HG03521 (cell line): ENCODE results near the gene DUSP22.

Experiments
- ATAC-seq: cut with Tn5 transposase; IDR thresholded peaks from one replicate; pipeline ENCODE4 v1.9.1; 2021; ENCODE audit warnings: mild to moderate bottlenecking, moderate library complexity; ENCODE audit not compliant: unreplicated experiment

The DUSP22 gene

GRCh38 chr6:349491-349921, 57.2 kb downstream of the DUSP22 start:
- ATAC-seq, result no peak

- ATAC-seq, result no peak
Observed at GRCh38 chr6:350371-350770, 58.1 kb downstream of the DUSP22 start.

- no peak for ATAC-seq
Observed at GRCh38 chr6:351011-351866, 59.0 kb downstream of the DUSP22 start.

GRCh38 chr6:351867-352289, 59.6 kb downstream of the DUSP22 start:
- no peak for ATAC-seq

- no peak for ATAC-seq
Observed at GRCh38 chr6:352474-352873, 60.2 kb downstream of the DUSP22 start.

GRCh38 chr6:352896-353470, 60.7 kb downstream of the DUSP22 start:
- no peak for ATAC-seq

- no peak for ATAC-seq
Observed at GRCh38 chr6:353642-354614, 61.6 kb downstream of the DUSP22 start.

- ATAC-seq, result no peak
Observed at GRCh38 chr6:354631-355280, 62.5 kb downstream of the DUSP22 start.

GRCh38 chr6:355373-356208, 63.3 kb downstream of the DUSP22 start:
- ATAC-seq, result no peak

GRCh38 chr6:356828-357251, 64.6 kb downstream of the DUSP22 start:
- ATAC-seq, result no peak

- ATAC-seq, result no peak
Observed at GRCh38 chr6:357261-357790, 65.0 kb downstream of the DUSP22 start.

GRCh38 chr6:357791-358341, 65.6 kb downstream of the DUSP22 start:
- no peak for ATAC-seq

GRCh38 chr6:358432-358831, 66.1 kb downstream of the DUSP22 start:
- ATAC-seq, result no peak

GRCh38 chr6:358847-359246, 66.6 kb downstream of the DUSP22 start:
- ATAC-seq, result no peak

- no peak for ATAC-seq
Observed at GRCh38 chr6:359261-360035, 67.2 kb downstream of the DUSP22 start.

GRCh38 chr6:360349-360748, 68.1 kb downstream of the DUSP22 start:
- ATAC-seq, result no peak

GRCh38 chr6:360764-361373, 68.6 kb downstream of the DUSP22 start:
- ATAC-seq, result no peak
